ENCODE results near the gene CRADD. TPM values are rescaled to one million over a fixed set of nuclear protein-coding genes. Genes with fewer than 3 reads are reported as not detected.

The CRADD gene
- total RNA-seq, 4 donors from 2014 or later: 23.5 to 35.3 (median 26.1) TPM

GRCh38 chr12:93762059-93762719 lies 85.0 kb downstream of the CRADD start:
- TF ChIP-seq EP300 (IDR thresholded peaks at IDR 0.05): no peak
- TF ChIP-seq POLR2AphosphoS5 (IDR thresholded peaks at IDR 0.05): no peak
- no peak for TF ChIP-seq POLR2A (IDR thresholded peaks at IDR 0.05; ENCODE audit: low read depth)
- TF ChIP-seq CTCF (IDR thresholded peaks at IDR 0.05): no peak
- intact Hi-C loops (cut with DNase I): loop anchor here (10.0 kb wide), 2 partner anchors 257 to 313 kb away; no protein-coding TSS in a partner anchor
- H3K9me3 ChIP-seq: no peaks in the 10 kb centered on the region
- H3K4me1 ChIP-seq: peaks cover 36 to 55% (median 43%) of the 10 kb centered on the region in 4 donors
- H3K36me3 ChIP-seq: no peaks in the 10 kb centered on the region
- H3K27me3 ChIP-seq: no peaks in the 10 kb centered on the region
- H3K27ac ChIP-seq (replicated peaks in 1 of 4): no peak overlapping the region
- H3K4me3 ChIP-seq: no peak overlapping the region
- 76% methylated on average over 3 of the region's 3 CpGs for WGBS
- DNase-seq (ENCODE audit: extremely low spot score): no peak

DNA sequence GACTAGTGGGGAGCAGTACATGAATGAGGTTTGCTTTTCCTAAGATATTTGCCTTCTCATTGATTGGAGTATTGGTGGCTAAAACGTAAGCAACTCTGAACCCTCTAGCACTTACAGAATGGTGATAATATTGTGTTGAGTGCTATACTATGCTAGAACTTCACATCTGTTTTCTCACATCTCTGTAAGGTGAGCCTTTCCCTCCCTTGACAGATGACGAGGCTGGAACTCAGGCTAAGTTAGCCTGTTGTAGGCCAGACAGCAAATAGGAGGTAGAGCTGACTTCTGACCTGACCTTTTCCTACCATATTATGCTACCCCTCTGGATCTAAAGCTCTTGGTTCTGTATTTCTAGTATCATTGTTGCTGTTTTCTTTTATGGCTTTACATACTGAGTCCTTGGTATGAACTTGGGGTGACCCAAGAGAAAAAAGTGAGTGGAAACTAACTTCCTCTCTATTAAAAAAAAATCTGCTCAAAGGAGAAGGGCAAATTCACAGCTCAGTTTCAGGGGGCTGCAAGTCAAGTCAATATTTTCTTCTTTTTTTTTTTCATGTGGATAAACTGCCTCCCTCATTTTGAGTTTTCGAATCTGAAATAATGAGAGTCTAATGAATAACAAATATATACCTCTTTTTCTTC lies 85.9 kb downstream of the CRADD start:
- 97% methylated on average over 3 of the region's 3 CpGs for WGBS
- no peaks in the 10 kb centered on the region for H3K9me3 ChIP-seq
- no peaks in the 10 kb centered on the region for H3K36me3 ChIP-seq
- DNase-seq (ENCODE audit: extremely low spot score): no peak
- no peak overlapping the region for H3K4me3 ChIP-seq
- no peak overlapping the region for H3K27ac ChIP-seq (replicated peaks in 1 of 4)
- no peak for TF ChIP-seq EP300 (IDR thresholded peaks at IDR 0.05)
- no peak for TF ChIP-seq CTCF (IDR thresholded peaks at IDR 0.05)
- no peak for TF ChIP-seq POLR2AphosphoS5 (IDR thresholded peaks at IDR 0.05)
- TF ChIP-seq POLR2A (IDR thresholded peaks at IDR 0.05; ENCODE audit: low read depth): no peak
- intact Hi-C loops (cut with DNase I): loop anchor here (10.0 kb wide), 2 partner anchors 258 to 312 kb away; no protein-coding TSS in a partner anchor
- H3K27me3 ChIP-seq: no peaks in the 10 kb centered on the region
- peaks cover 41 to 58% (median 45%) of the 10 kb centered on the region in 4 donors for H3K4me1 ChIP-seq

DNA sequence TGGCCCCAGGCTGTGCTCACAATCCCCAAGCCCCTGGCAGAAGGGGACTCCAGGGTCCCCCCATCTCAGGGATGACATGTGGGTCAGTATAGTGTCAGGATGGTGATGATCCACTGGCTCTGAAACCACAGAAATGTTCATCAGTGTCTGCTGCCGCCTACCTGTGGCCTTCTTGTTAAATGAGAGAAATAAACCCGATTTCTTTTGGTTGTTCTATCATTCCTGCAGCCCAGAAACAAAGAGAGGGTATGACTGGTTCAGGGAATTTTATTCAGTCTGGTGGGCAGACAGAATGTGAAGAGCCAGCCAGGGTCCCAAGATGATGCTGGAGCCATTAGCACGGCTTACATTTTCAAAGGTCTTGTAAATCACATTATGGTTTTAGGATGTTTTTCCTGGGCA lies 86.6 kb downstream of the CRADD start:
- no peak for DNase-seq (ENCODE audit: extremely low spot score)
- H3K4me1 ChIP-seq: peaks cover 41 to 59% (median 46%) of the 10 kb centered on the region in 4 donors
- intact Hi-C loops (cut with DNase I): loop anchor here (10.0 kb wide), 2 partner anchors 259 to 311 kb away; no protein-coding TSS in a partner anchor
- H3K36me3 ChIP-seq: no peaks in the 10 kb centered on the region
- no peak overlapping the region for H3K27ac ChIP-seq (replicated peaks in 1 of 4)
- WGBS: 100% methylated on average over 3 of the region's 3 CpGs
- no peaks in the 10 kb centered on the region for H3K9me3 ChIP-seq
- no peaks in the 10 kb centered on the region for H3K27me3 ChIP-seq
- no peak overlapping the region for H3K4me3 ChIP-seq
- TF ChIP-seq POLR2AphosphoS5 (IDR thresholded peaks at IDR 0.05) (no peak), CTCF (IDR thresholded peaks at IDR 0.05) (no peak), POLR2A (IDR thresholded peaks at IDR 0.05; ENCODE audit: low read depth) (no peak), EP300 (IDR thresholded peaks at IDR 0.05) (no peak)

- Histone ChIP-seq H3K27me3 (no peaks in the 10 kb centered on the region), H3K27ac (replicated peaks in 1 of 4) (peak overlapping the region; percentile 45 to 62 (median 53)), H3K9me3 (no peaks in the 10 kb centered on the region), H3K4me3 (no peak overlapping the region), H3K4me1 (peaks cover 25 to 40% (median 30%) of the 10 kb centered on the region in 4 donors), H3K36me3 (no peaks in the 10 kb centered on the region)
- no peak for DNase-seq (ENCODE audit: extremely low spot score)
- intact Hi-C loops (cut with DNase I): loop anchor here (2.0 to 10.0 kb wide), 4 partner anchors 212 to 336 kb away; no protein-coding TSS in a partner anchor
- 87% methylated on average over 2 of the region's 2 CpGs for WGBS
- no peak for TF ChIP-seq EP300 (IDR thresholded peaks at IDR 0.05)
- no peak for TF ChIP-seq POLR2AphosphoS5 (IDR thresholded peaks at IDR 0.05)
- no peak for TF ChIP-seq POLR2A (IDR thresholded peaks at IDR 0.05; ENCODE audit: low read depth)
- no peak for TF ChIP-seq CTCF (IDR thresholded peaks at IDR 0.05)
Observed at GRCh38 chr12:93766371-93766770, 89.2 kb downstream of the CRADD start.
